HG02943 (cell line): ENCODE measurements around the gene CRYBA2.

Experiments
- ATAC-seq: cut with Tn5 transposase; IDR thresholded peaks from one replicate; pipeline ENCODE4 v1.9.1; 2021; ENCODE audit warnings: mild to moderate bottlenecking, low read depth, moderate library complexity; ENCODE audit not compliant: unreplicated experiment

The CRYBA2 gene

GRCh38 chr2:218999881-219000568 is 6.8 kb upstream of the CRYBA2 start:
- ATAC-seq: no peak

DNA sequence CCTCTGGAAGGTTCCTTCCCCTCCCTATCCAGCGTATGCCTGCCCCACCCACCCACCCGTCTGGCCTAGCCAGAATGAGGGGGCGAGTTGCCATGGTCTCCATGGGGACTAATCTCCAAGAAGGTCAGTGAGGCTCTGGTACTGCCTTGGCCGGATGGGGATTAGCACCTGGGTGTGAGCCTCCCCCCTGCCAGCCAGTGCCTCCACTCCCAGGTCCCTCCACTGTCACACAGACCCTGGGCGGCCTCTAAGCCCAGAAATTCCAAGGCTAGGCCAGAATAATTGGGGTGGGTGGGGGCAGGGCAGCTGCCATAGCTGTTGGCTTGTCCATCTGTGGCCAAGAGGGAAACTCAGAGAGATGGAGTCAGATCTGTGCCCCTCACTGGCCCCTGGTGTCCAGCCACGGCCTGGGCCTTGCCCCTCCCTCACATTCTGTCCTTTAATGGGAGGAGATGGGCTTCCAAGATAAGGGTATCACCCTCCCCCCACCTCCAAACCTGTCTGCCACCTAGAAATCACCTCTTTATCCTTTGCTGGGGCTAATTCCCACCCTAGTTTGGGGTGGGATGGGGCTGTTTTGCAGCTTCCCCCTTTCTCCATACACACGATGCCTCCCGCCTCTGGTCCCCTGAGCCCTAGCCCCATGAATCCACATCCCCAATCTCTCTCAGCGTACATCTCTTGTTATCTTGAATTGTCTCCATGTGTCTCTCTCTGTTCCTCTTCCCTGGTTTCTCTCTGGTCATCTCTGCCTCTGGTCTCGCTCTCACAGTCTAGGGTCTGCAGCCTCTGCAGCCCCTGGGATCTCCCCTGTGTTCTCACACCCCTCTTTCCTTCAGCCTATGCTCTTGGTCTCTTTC is 6.0 kb upstream of the CRYBA2 start:
- no peak for ATAC-seq

DNA sequence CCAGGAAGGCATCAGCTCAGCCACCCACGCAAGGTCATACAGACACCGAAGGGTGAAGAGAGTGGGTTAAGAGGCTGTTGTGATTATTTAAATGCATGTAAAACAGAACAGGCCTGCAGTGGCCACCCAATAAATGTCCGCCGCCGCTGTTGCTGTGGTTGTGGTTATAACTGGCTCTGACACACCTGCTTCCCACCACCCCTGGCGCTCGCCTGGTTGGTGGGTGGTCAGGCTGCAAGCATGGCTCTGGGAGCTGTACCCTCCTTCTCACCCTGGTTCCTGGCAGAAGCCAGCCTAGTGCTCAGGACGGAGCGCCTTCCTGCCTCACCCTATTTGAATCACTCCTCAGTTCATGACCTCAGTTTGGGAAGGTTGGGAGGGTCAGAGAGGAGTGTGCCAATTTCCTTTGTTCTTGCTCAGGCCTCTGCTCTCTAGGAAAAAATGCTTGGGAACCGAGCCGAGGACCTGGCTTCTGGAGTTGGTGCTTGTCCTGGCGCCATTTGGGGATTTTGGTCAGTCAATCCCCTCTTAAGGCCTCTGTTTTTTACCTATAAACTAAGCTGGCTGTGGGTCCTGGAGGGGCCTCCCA is 5.3 kb upstream of the CRYBA2 start:
- ATAC-seq: no peak

DNA sequence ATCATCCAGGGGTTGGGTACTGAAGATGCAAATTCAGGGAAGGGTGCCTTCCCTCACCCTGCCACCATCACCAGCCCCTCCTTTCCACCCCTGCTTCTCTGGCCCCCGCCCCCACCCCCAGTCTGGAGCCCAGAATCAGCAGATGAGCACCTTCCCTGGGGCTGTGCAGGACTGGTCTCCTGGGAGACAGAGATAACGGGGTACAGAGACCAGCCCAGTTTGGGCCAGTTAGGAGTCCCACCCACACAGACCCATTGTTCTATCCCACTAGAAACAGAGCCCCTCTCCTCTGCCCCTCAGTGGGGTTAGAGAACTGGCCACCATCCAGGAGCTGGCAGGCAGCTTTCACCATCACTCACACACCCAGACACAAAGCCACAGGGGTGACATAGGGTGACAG is 4.5 kb upstream of the CRYBA2 start:
- no peak for ATAC-seq

GRCh38 chr2:218996937-218997336 is 3.7 kb upstream of the CRYBA2 start:
- no peak for ATAC-seq

- no peak for ATAC-seq
Observed at GRCh38 chr2:218995972-218996711, 2.9 kb upstream of the CRYBA2 start.

- no peak for ATAC-seq
Observed at GRCh38 chr2:218995561-218995960, 2.3 kb upstream of the CRYBA2 start.

DNA sequence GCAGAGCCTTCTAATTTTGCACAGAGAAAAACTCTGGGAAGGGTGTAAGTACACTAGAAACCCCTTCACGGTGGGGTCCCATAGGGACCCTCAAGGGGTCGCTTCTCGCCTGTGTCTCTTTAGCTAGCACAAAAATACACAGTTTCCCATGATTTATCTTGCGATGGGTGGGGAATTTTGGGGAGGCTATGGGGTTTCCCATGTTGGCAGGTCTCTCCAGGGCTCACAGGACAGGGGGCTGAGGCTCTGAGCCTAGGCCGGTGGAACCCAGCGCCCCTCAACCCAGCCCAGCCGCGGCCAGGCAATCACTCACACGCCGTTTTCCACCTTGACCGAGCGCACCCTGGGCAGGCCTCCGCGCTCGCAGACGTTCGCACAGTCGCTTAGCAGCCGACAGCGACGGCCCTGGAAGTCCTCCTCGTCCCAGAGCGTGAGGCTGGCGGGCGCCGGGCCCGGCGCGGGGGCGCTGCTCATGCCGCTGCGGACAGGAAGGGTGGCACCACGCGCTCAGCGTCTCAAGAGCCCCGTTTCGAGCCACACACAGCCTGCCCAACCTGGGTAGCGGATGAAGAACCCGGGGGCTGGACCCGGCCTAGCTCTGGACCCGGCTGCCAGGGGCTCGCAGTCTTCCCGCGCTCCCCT is 398 bp downstream of the CRYBA2 start:
- ATAC-seq: no peak

DNA sequence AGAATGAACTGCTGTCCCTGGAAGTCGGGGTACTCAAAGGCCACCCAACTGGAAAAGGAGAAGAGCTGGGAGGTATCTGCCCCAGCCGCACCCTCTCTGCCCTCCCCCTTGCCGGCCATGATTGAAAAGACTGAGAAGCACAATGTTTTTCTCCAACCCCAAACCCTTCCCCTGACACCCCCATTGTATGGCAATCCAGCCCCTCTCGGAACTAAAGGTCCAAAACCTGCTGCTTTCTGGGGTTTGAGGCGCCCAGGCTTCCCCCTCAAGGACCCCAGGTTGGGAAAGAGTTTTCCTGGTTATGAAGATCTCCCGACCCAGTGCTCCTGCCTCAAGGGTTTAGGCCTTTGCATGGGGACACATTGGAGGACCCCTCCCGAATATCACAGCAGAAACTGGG is 1.0 kb downstream of the CRYBA2 start:
- ATAC-seq: no peak

GRCh38 chr2:218991674-218992168 is 1.5 kb downstream of the CRYBA2 start:
- ATAC-seq: no peak

GRCh38 chr2:218990612-218991011 is 2.6 kb downstream of the CRYBA2 start:
- ATAC-seq: no peak

GRCh38 chr2:218990052-218990451 is 3.2 kb downstream of the CRYBA2 start:
- no peak for ATAC-seq

DNA sequence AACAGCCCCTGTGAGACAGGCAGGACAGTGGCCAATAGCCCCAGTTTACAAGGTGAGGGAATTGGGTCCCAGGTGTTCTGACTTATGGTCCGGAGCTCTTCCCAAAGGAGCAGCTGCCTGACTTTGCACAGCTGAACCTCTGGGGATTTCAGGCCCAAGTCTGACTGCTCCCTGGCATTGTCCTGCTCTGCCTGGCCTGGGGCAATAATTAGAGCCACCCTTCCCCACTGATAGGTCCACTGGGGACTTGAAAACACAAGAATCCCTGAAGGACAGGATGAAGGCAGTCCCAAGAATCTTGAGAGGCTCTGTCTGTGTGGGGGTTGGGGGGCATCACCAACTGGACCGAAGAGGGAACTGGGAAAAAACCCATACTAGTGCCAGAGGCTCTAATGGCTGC is 4.6 kb downstream of the CRYBA2 start:
- ATAC-seq: no peak

DNA sequence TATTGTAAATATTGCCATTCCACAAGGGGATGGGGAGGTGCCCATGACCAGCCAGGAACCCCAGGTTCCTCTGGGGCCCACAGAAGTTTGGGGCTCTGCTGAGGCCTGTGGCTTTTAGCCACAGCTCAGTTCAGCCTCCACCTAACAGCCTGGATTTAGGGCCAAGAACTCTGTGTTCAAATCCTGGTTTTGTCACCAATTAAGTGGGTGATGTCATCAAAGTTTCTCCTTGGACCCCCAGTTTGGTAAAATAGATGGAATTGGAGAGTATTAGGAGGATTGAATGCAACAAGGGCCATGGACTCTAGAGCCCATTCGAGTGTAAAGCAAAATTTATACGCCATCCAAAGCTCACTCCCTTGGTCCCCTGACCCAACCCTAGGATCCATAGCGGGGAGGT is 5.1 kb downstream of the CRYBA2 start:
- ATAC-seq: no peak

DNA sequence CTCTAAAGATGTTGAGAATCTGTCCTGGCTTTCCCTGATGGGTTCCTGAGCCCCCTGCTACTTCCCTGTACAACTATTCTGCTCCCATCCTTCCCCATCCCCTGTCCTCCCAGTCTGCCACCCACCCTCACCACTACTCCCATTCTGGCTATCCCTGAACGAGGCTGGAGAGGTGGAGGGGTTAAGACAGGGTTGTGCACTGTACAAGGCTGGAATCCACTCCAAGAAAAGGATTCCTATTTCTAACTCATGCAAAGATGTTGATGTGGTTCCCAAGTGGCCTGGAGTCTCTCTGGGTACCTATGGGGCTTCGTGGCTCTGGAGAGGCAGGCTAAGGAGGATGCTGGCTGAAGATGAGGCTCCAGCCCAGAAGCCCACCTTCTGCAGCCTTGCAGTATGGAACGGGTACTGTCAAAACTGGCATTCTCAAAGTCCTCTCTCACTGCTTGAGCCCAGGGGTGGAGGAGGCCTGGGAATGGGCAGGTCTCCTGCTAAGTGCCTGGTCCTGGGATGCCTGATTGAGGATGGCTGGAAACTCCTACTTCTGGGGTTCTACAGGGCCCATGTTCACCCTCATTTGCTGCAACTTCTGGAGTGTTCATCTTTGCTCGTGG is 7.0 kb downstream of the CRYBA2 start:
- no peak for ATAC-seq

- no peak for ATAC-seq
Observed at GRCh38 chr2:218985325-218986091, 7.7 kb downstream of the CRYBA2 start.

DNA sequence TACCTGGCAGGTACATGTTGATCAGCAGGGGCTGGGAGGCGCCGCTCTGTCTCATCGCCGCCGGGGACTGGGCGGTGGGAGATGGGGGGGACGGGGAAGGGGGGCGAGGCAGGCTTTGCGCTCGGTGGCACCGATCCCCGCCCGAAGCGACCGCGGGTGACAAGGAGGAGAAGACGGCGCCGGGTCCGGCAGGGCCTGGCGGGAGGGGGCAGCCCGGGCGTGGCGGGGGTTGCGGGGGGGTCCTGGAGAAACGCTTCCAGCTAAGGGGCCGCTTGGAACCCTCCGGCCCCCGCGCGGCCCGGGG is 8.2 kb downstream of the CRYBA2 start, which contains the start of gene FEV:
Gene FEV (minus strand): TSS at position 164 of the 304 bp plus-strand sequence. CDS start 109 bp downstream, at position 55.
- ATAC-seq: no peak

DNA sequence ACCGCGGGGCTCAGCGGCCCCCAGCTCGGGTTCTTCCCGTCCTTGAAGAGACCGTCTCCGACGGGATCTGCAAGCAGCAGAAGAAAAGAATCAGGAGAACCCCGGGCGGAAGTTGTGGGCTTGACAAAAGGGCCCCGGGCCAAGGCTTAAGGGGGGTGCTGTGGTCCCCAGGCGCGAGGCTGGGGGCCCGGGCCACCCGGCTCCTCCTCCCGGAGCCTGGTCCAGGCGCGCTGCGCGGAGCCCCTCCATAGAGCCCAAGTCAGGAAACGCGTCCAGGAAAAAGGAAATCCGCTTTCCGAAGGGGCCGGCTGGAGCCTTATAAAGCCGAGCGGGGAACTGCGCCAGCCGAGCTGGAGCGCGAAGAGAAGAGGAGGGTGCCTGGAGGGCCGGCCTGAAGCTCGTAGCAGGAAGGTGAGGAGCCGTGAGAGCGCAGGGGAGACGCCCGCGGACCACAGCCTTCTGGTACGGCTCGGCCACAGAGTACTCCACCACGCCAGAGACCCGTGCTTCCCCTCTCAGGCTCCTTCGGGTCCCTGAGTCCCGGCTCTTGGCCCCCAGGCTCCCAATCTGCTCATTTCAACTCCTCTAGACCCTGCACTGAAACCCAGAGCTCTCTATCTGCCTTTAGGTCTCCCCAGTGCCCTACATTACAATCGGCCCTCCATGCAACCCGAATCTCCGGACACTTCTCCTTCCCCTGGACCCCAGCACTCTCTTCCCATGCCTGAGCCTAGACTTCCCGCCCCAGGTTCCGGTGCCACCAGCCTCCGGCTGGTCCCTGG is 8.8 kb downstream of the CRYBA2 start:
- ATAC-seq: no peak

- no peak for ATAC-seq
Observed at GRCh38 chr2:218983934-218984238, 9.3 kb downstream of the CRYBA2 start.
